ENCODE measurements around the gene RAD51B.
"Not testable (repeated sequence)": the region's sequence is repeated elsewhere in the genome, so short reads cannot be mapped to it uniquely, and the experiment has no call there.

The RAD51B gene

GRCh38 chr14:67978749-67979148 is 159.2 kb downstream of the RAD51B start:
- DNase-seq (ENCODE audit: low spot score), result no peak

- no peak for DNase-seq (ENCODE audit: low spot score)
These were observed 163.4 kb downstream of the RAD51B start for GRCh38 chr14:67982711-67983608.

GRCh38 chr14:67984274-67984673 is 164.7 kb downstream of the RAD51B start:
- DNase-seq (ENCODE audit: low spot score), result no peak

GRCh38 chr14:67986131-67986841 is 166.7 kb downstream of the RAD51B start:
- DNase-seq (ENCODE audit: low spot score), result no peak

GRCh38 chr14:67987606-67988005 is 168.0 kb downstream of the RAD51B start:
- no peak for DNase-seq (ENCODE audit: low spot score)

GRCh38 chr14:67988210-67988609 is 168.6 kb downstream of the RAD51B start:
- DNase-seq (ENCODE audit: low spot score), result not testable (repeated sequence)

GRCh38 chr14:67990576-67990975 is 171.0 kb downstream of the RAD51B start:
- DNase-seq (ENCODE audit: low spot score), result no peak

- no peak for DNase-seq (ENCODE audit: low spot score)
These were observed 175.0 kb downstream of the RAD51B start for GRCh38 chr14:67994531-67994930.

GRCh38 chr14:67996235-67996634 is 176.7 kb downstream of the RAD51B start:
- no peak for DNase-seq (ENCODE audit: low spot score)

GRCh38 chr14:67998834-67999233 is 179.3 kb downstream of the RAD51B start:
- no peak for DNase-seq (ENCODE audit: low spot score)

- no peak for DNase-seq (ENCODE audit: low spot score)
These were observed 179.7 kb downstream of the RAD51B start for GRCh38 chr14:67999290-67999689.

- no peak for DNase-seq (ENCODE audit: low spot score)
These were observed 180.3 kb downstream of the RAD51B start for GRCh38 chr14:67999705-68000384.

- DNase-seq (ENCODE audit: low spot score), result no peak
These were observed 180.9 kb downstream of the RAD51B start for GRCh38 chr14:68000511-68000910.

GRCh38 chr14:68008491-68008890 is 188.9 kb downstream of the RAD51B start:
- no peak for DNase-seq (ENCODE audit: low spot score)

GRCh38 chr14:68011406-68012028 is 191.9 kb downstream of the RAD51B start:
- no peak for DNase-seq (ENCODE audit: low spot score)

- no peak for DNase-seq (ENCODE audit: low spot score)
These were observed 193.3 kb downstream of the RAD51B start for GRCh38 chr14:68012871-68013270.

GRCh38 chr14:68013326-68013725 is 193.7 kb downstream of the RAD51B start:
- DNase-seq (ENCODE audit: low spot score), result no peak

GRCh38 chr14:68014771-68015170 is 195.2 kb downstream of the RAD51B start:
- DNase-seq (ENCODE audit: low spot score), result no peak

GRCh38 chr14:68015356-68016254 is 196.0 kb downstream of the RAD51B start:
- no peak for DNase-seq (ENCODE audit: low spot score)

- DNase-seq (ENCODE audit: low spot score), result no peak
These were observed 196.8 kb downstream of the RAD51B start for GRCh38 chr14:68016255-68016914.

Data from SK-N-DZ (cell line).